Measurements from ENCODE around the gene CDIPT.

DNA sequence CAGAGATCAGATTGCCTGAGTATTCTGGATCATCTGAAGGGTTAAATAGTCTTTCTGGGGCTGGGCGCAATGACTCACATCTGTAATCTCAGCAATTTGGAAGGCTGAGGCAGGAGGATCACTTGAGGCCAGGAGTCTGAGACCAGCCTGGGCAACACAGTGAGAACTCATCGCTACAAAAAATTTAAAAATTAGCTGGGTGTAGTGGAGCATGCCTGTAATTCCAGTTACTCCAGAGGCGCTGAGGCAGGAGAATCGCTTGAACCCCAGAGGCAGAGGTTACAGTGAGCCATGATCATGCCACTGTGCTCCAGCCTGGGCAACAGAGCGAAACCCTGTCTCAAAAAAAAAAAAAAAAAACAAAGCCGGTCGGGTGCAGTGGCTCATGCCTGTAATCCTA lies 27.1 kb downstream of the CDIPT start:
- TF ChIP-seq CCAR2 (optimal IDR thresholded peaks at IDR 0.05; ENCODE audit: low read depth, low read length): no peak
- TF ChIP-seq MAFK (conservative IDR thresholded peaks at IDR 0.05 in 1 of 2, IDR thresholded peaks at IDR 0.05 in 1 of 2; ENCODE audit: low read length in 2 of 2): no peak
- no peak for TF ChIP-seq GLI4 (CRISPR knock-in tag; IDR thresholded peaks at IDR 0.05; ENCODE audit: borderline replicate concordance)
- no peak for TF ChIP-seq RAD21 (CRISPR knock-in tag; IDR thresholded peaks at IDR 0.05)
- TF ChIP-seq NFKBIZ (CRISPR knock-in tag; IDR thresholded peaks at IDR 0.05): no peak
- TF ChIP-seq, protein P1, sequence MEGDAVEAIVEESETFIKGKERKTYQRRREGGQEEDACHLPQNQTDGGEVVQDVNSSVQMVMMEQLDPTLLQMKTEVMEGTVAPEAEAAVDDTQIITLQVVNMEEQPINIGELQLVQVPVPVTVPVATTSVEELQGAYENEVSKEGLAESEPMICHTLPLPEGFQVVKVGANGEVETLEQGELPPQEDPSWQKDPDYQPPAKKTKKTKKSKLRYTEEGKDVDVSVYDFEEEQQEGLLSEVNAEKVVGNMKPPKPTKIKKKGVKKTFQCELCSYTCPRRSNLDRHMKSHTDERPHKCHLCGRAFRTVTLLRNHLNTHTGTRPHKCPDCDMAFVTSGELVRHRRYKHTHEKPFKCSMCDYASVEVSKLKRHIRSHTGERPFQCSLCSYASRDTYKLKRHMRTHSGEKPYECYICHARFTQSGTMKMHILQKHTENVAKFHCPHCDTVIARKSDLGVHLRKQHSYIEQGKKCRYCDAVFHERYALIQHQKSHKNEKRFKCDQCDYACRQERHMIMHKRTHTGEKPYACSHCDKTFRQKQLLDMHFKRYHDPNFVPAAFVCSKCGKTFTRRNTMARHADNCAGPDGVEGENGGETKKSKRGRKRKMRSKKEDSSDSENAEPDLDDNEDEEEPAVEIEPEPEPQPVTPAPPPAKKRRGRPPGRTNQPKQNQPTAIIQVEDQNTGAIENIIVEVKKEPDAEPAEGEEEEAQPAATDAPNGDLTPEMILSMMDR (CRISPR knock-in tag; IDR thresholded peaks at IDR 0.05): no peak
